Measurements from ENCODE around the gene OR52M1.

- TF ChIP-seq, protein P1, sequence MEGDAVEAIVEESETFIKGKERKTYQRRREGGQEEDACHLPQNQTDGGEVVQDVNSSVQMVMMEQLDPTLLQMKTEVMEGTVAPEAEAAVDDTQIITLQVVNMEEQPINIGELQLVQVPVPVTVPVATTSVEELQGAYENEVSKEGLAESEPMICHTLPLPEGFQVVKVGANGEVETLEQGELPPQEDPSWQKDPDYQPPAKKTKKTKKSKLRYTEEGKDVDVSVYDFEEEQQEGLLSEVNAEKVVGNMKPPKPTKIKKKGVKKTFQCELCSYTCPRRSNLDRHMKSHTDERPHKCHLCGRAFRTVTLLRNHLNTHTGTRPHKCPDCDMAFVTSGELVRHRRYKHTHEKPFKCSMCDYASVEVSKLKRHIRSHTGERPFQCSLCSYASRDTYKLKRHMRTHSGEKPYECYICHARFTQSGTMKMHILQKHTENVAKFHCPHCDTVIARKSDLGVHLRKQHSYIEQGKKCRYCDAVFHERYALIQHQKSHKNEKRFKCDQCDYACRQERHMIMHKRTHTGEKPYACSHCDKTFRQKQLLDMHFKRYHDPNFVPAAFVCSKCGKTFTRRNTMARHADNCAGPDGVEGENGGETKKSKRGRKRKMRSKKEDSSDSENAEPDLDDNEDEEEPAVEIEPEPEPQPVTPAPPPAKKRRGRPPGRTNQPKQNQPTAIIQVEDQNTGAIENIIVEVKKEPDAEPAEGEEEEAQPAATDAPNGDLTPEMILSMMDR (conservative IDR thresholded peaks at IDR 0.05 in 1 of 2, IDR thresholded peaks at IDR 0.05 in 1 of 2; ENCODE audit: extremely low read depth in 1 of 2, insufficient read depth in 1 of 2, low read depth in 1 of 2, low read length in 2 of 2), result no peak
- no peak for TF ChIP-seq EZH2 (IDR thresholded peaks at IDR 0.05; ENCODE audit: borderline replicate concordance, low read length)
Observed at GRCh38 chr11:4496557-4497248, 48.3 kb upstream of the OR52M1 start.
